H1 (cell line): ENCODE results near the gene OR4E1. TPM values are rescaled to one million over a fixed set of nuclear protein-coding genes. Genes with fewer than 3 reads are reported as not detected.

Experiments
- EZH2 ChIP-seq: fragments of 200-600 bp; sonication (generic); IDR thresholded peaks from 2 replicates; pipeline ENCODE4 v1.7.1; 2012; ENCODE audit warnings: low read depth, mild to moderate bottlenecking, moderate library complexity, low read length, inconsistent platforms; ENCODE audit not compliant: severe bottlenecking
- RAD21 ChIP-seq, 2 experiments: IDR thresholded peaks in 1 of 2; conservative IDR thresholded peaks in 1 of 2; 2 replicates each; pipeline ENCODE4 v1.6.1; 2011; ENCODE audit warnings: low read depth in 2 of 2, low read length in 2 of 2, improper control_type of control experiment in 1 of 2, inconsistent platforms in 1 of 2, mild to moderate bottlenecking in 1 of 2, moderate library complexity in 1 of 2
- polyA plus RNA-seq, 7 experiments: library from polyadenylated mRNA; depleted of rRNA in 3 of 7; stranded (reverse) in 5 of 7; unstranded in 2 of 7; fragments of >200 nt in 5 of 7; fragments of 200-250 nt in 2 of 7; gene quantifications; 1 replicate in 5 of 7; 2 replicates in 1 of 7; 4 replicates in 1 of 7; pipeline versions ENCODE4 v1.2.1 to v1.2.3, GENCODE V29; 2011 to 2013; ENCODE audit warnings: missing spikeins in 2 of 7, mixed read lengths in 2 of 7
- total RNA-seq: library from RNA; stranded (reverse); fragmentation: NEBNext Ultra II Directional; extraction: Animal tissue kit (Norgen Biotek cat#: 25700); gene quantifications from 2 replicates; pipeline ENCODE4 v1.2.1, GENCODE V29; 2021

Gene OR4E1
- total and polyA plus RNA-seq, 2 of the 8 experiments (the other 6 are each of a cell fraction or from before 2014, with no cell fraction given) = not detected

GRCh38 chr14:21668377-21668776 lies 5.2 kb downstream of the OR4E1 start (continued):
- TF ChIP-seq RAD21 (IDR thresholded peaks at IDR 0.05 in 1 of 2, conservative IDR thresholded peaks at IDR 0.05 in 1 of 2; ENCODE audit: low read depth in 2 of 2, low read length in 2 of 2) (no peak), EZH2 (no peak)
